Right ventricle myocardium superior (tissue), 1 donor: ENCODE results near the gene OR6A2. TPM values are rescaled to one million over a fixed set of nuclear protein-coding genes. Genes with fewer than 3 reads are reported as not detected.

Experiments used
- ATAC-seq: fragments of 200-7000 bp; cut with Tn5 transposase; one replicate; pipeline ENCODE4 v1.9.1; 2020; ENCODE audit warnings: mild to moderate bottlenecking; ENCODE audit not compliant: poor library complexity
- DNase-seq: peaks from one replicate; pipeline ENCODE4 v3.0.0-alpha.2; 2020
- intact Hi-C: fragments of 100-400 bp; cut with DNase I; formaldehyde crosslinking; loops from one replicate; pipeline ENCODE4 v1.11.2; 2022
- total RNA-seq: library from RNA; stranded (reverse); fragmentation: NEBNext Ultra II Directional; extraction: Animal tissue kit (Norgen Biotek cat#: 25700); gene quantifications from one replicate; pipeline ENCODE4 v1.2.1, GENCODE V29; 2021
- donor health status: DM: no; HTN: yes; CAD: no; lungs with severe emphysema.

Gene OR6A2
- total RNA-seq, 1 donor from 2014 or later = not detected

GRCh38 chr11:6771926-6772893, 27.3 kb downstream of the OR6A2 start, which contains the start of gene OR2AG2:
OR2AG2 (minus strand) TSS chr11:6771976; CDS start chr11:6768957, 3,019 bp downstream.
- DNase-seq = no peak
- ATAC-seq = no peak
- intact Hi-C loops = loop anchor here (10.0 kb wide), 1 partner anchor 57 kb away; no protein-coding TSS in a partner anchor

GRCh38 chr11:6757373-6757967, 42.0 kb downstream of the OR6A2 start:
- no peak for DNase-seq
- intact Hi-C loops = loop anchor here (10.0 kb wide), 1 partner anchor 53 kb away; no protein-coding TSS in a partner anchor
- peak; percentile 71 for ATAC-seq

- intact Hi-C loops = loop anchor here (10.0 kb wide), 1 partner anchor 51 kb away; no protein-coding TSS in a partner anchor
- ATAC-seq (no peak), DNase-seq (no peak)
These were observed 43.5 kb downstream of the OR6A2 start for GRCh38 chr11:6755953-6756347.

- intact Hi-C loops = loop anchor here (10.0 kb wide), 1 partner anchor 51 kb away; no protein-coding TSS in a partner anchor
- peak; percentile 49 for ATAC-seq
- no peak for DNase-seq
These were observed 44.1 kb downstream of the OR6A2 start for GRCh38 chr11:6755303-6755952.

GRCh38 chr11:6747097-6747668, 52.3 kb downstream of the OR6A2 start:
- ATAC-seq (no peak), DNase-seq (no peak)
- intact Hi-C loops = no loop called here

- ATAC-seq (no peak), DNase-seq (no peak)
- intact Hi-C loops = no loop called here
These were observed 52.9 kb downstream of the OR6A2 start for GRCh38 chr11:6746626-6747025.

GRCh38 chr11:6746086-6746618, 53.3 kb downstream of the OR6A2 start:
- peak; percentile 78 for ATAC-seq
- intact Hi-C loops = no loop called here
- DNase-seq = peak; percentile 43

- DNase-seq (no peak), ATAC-seq (peak; percentile 46)
- intact Hi-C loops = no loop called here
These were observed 53.9 kb downstream of the OR6A2 start for GRCh38 chr11:6745465-6746015.

- ATAC-seq = no peak
- no peak for DNase-seq
- intact Hi-C loops = no loop called here
These were observed 54.5 kb downstream of the OR6A2 start for GRCh38 chr11:6745018-6745417.

GRCh38 chr11:6742260-6742659, 57.2 kb downstream of the OR6A2 start:
- DNase-seq = no peak
- intact Hi-C loops = no loop called here
- ATAC-seq = no peak

Other genes starting within 250 kb of the OR6A2 start
- 19.8 TPM for gene RRP8, start 196.1 kb downstream of the OR6A2 start, total RNA-seq
- 191 TPM for gene ILK, start 195.9 kb downstream of the OR6A2 start, total RNA-seq
- 83.6 TPM for gene TAF10, start 187.5 kb downstream of the OR6A2 start, total RNA-seq
- gene TPP1, start 180.3 kb downstream of the OR6A2 start, total RNA-seq = 71.5 TPM
- 9.6 TPM for gene DCHS1, start 143.9 kb downstream of the OR6A2 start, total RNA-seq
- 46.5 TPM for gene MRPL17, start 116.3 kb downstream of the OR6A2 start, total RNA-seq
- not detected for gene OR2AG2, start 27.7 kb downstream of the OR6A2 start, total RNA-seq
- not detected for gene OR2AG1, start 16.7 kb downstream of the OR6A2 start, total RNA-seq
- gene OR10A5, start 46.0 kb upstream of the OR6A2 start, total RNA-seq = not detected
- gene OR10A2, start 63.4 kb upstream of the OR6A2 start, total RNA-seq = not detected
- not detected for gene OR10A4, start 76.9 kb upstream of the OR6A2 start, total RNA-seq
- gene OR2D2, start 92.8 kb upstream of the OR6A2 start, total RNA-seq = not detected
- not detected for gene OR2D3, start 121.3 kb upstream of the OR6A2 start, total RNA-seq
- 0.22 TPM for gene ZNF215, start 126.7 kb upstream of the OR6A2 start, total RNA-seq
- gene ZNF214, start 220.7 kb upstream of the OR6A2 start, total RNA-seq = 1.9 TPM
- not detected for gene NLRP14, start 220.8 kb upstream of the OR6A2 start, total RNA-seq